NCI-H82 treated with DMSO at 0.1 percent for 48 hours (cell line): ENCODE data around the gene GABBR2.

Experiments
- DNase-seq: peaks from one replicate; lab custom pipeline; 2025; ENCODE audit not compliant: unreplicated experiment; lab: John Stamatoyannopoulos, UW

Gene GABBR2

DNA sequence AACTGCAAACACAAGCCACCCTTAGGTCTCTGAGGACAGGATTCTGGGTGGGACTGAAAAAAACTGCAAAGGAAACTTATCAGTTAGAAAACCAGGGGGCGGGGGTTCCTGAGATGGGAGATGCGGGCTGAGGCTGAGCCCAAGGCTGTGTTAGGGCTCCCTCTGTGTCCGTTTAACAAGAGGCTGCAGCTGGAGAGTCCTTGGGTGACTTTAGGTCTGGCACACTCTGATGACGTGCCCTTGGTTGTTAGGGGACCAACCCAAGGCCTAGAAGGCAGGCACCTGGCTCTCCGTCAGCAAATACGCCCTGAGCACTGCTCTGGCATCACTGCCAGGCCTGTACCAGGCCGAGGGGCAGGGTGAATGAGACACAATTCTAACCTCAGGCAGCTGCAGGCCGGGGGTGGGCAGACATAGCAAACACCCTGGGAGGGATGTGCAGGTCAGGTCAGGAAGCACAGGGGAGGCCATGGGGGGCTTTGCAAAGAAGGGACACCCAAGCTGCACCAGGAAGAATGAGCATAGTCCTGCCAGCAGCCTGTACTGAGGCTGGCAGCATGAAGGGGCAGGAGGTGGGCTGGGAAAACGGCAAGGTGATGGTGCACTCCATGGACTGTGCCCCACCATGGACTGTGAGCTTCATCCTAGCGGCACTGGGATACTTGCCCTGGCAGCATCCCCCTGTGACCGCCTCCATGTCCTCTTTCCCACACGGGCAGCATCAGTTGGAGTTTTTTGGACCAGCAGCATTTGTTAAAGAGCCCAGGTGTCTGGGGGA lies 137.9 kb downstream of the GABBR2 start:
- no peak for DNase-seq

DNA sequence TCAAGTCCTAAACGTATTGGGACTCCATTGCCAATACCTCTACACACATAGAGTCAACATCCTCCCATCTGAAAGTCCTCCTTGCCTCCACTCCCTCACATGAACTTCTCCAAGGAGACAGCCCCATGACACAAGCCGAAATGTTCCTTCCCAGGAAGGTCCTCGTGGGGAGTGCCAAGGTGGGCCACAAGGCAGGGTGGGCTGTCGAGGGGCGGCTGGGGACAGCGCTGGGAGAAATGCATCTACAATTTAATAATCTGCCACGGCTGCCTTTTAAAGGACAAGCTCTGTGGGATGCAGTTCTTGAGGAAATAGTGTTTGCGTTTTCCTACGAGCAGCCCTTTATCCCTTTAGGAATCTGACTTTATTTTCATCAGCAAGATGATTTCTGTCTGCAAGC lies 138.7 kb downstream of the GABBR2 start:
- DNase-seq: no peak

DNA sequence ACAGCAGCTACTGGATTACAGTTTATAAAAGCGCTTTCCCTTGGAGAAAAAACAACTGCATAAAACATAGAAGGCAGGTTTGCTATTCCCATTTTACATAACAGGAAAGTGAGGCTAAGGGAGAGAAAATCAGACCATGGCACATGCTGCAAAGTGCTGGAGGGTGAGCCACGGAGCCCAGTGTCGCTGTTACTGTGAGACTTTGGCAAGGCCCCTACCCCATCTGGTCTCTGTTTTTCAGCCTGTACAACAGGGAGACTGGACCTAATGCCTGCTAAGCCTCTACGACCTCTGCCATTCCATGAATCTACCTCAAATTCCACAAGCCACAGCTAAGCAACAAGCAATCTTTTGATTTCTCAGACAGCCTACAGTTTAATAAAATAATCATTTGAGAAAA lies 139.2 kb downstream of the GABBR2 start:
- no peak for DNase-seq

DNA sequence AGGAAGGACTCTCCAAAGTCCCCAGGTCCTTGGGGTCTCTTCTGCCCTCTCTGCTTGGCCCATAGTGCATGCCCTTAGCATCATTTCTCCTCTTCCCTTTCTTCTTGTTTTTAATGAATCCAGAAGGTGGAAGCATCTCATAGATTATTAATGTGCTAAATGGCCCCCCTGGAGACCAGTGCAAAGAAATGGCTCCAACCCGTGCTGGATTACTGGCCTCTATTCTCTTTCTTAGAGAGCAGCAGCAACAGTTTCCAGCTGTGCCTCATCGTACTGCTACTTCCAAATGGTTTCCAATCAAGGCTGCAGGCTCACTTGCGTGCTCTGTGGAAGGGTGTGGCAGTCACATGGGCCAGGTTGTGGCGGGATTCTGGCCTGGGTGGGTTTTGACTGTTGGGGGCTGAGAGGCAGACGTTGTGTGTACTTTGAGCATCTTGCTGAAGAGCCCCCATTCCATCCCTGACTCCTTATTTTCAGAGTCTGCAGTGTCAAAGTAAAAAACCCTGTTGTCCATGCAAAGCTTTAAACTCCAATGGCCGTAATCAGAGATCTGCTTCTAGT lies 139.7 kb downstream of the GABBR2 start:
- no peak for DNase-seq

DNA sequence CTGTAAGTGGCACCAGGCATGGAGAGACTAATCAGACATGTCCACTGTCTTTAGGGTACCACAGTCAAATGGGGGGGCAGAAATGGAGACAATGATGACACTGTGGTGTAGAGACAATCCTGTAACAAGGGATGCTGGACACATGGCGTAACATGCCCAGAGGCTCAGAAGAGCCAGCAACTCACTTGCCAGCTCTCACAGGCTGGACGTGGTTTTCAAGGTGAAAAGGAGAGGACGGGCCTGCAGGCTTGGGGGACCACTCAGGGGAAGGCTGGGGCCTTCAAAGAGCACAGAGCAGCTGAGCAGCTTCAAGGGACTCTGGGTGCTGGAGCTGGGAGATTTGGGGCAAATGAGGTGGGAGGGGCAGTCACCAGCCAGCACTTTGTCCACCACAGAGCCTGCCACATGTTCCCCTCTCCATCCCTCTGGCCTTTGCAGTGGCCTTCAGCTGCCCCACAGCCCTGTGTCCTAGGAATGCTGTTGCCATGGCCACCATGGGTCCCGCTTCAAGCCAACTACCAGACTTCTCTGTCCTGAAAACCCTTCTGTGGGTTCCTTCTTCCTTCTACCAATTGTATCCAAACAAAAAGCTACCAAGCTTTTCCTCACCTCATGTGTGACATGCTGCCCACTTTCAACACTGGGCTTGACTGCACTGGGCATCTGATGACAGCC lies 140.4 kb downstream of the GABBR2 start:
- no peak for DNase-seq

DNA sequence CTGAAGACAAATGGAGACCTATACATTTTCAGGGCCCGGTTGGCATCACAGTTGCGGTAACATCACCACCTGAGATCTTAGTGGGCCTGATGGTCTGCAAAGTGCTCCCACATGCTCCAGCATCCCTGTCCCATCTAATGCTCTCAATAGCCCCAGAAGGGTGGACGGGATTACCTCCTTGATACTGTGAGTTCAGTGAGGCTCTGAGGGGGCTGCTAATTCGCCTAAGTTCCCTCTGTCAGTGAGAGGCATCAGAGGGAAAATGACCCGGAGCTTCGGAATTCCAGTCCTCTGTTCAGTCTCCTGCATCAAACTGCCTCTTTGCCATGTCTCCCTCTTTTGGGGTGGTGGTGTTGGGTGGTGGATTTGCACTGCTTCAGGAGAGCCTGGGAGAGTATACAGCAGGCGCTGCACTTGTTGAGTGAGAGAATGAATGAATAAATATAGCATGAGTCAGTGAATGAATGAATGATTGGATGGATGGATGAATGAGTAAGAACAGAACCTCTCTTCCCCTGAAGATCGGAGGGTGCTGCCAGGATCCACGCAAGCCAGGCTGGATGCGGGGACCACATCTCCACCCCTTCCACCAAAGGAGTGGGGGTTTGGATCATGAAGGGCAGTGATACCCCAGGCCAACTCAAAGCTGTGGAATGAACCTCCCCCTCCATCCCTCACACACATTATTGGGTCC lies 141.0 kb downstream of the GABBR2 start:
- DNase-seq: no peak

DNA sequence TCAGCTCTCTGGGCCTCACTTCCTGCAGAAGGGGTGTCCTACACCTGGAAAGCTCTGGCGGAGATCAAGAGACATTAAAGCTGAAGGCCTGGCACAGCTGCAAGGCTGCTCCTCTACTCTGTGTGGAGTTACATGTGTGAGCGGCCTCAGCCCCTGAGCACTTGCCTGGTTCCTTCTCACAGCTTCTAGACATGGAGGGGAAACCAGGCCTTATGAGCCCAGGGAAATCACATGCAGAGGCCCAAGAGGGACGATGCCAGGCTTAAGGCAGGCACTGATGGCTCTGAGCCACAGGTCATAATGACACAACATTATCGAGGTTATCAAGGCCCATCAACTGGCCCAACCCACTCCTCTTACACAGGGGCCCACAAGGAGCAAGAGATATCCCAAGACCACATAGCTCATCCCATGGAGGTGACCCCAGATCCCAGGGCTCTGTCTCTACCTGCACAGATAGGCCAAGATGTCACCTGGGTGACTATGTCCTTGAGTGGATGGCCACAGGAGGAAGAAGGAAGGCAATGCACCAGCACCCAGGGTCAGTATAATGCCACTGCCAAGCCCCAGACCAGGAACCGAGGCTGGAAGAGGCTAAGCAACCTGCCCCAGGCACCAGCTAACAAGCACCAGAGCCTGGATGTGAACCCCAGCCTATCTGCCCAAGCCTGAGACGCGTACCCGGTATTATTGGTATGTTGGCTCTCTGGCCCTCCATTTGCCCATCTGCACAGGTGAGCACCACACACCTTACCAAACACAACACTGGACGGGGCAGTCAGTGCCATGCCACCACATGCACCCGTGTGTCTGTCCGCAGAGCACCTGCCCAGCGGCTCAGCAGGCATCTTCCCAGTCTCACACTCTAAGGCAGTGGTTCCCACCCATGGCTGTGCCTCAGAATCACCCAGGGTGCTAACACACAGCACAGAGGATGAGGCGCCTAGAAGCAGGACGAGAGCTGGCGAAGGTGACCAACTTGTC lies 143.3 kb downstream of the GABBR2 start:
- DNase-seq: no peak

DNA sequence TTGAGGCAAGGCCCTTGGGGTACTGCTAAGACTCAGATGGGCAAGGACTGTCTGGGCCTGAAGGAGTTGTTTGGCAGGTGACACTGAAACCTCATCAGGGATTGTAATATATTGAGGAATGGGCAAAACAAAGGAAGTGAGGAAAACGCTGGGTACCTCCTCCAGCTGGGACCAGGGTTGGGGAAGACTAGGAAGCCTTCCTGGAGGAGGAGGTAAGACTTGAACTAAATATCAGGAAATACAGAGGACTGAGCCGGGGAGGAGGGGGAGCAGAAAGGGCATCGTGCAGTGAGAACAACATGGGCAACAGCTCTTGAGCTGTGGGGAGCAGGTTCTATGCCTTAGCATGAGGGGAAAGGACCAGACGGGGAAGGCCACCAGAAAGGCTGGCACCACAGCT lies 144.0 kb downstream of the GABBR2 start:
- no peak for DNase-seq

DNA sequence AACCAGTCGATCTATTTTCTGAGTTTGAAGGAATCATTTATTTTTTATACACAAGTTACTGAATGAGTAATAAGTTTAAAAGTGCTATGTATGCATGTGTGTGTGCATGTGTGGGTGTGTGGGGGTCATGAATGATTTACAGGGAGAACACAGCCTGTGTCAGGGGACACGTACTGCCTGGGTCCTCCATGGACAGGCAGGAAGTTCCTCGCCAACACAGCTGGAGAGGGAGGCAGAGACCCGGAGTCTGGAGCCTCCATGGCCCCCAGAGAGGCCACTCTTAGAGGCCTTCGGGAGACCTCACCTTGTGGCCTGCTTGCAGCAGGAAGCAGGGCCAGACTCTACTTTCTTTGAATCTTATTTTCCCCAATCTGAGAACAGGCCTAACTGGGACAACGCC lies 144.7 kb downstream of the GABBR2 start:
- no peak for DNase-seq

DNA sequence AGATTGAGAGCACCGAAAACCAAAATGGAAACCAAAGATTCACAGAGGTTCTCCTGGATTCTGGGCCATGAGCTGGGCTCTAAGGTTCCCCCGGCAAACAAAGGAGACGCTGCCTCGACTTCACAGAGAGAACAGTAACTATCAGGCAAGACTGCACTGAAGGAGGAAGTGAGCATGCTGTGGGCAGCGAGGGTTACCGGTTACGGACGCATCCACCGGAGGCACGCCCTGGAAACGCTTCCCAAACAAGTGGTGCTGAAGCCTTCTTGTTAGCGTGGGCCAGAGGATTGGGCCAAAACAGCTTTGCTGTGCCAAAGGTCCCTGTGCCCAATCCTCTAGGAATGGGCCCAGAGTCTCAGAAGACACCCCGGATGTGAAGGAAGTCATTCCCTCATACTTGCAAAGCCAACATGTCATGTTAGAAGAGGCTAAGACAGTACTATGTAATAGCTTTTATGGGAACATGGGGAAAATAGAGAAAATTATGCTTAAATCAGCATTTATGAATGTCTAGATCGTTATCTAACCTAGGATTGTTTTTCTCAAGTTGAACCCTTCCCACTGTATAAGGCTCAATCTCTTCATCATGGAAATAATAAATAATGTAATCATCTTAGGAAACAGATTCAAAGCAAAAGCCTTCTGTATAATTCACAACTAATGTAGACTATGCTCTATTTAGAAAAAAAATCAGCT lies 145.4 kb downstream of the GABBR2 start:
- no peak for DNase-seq

DNA sequence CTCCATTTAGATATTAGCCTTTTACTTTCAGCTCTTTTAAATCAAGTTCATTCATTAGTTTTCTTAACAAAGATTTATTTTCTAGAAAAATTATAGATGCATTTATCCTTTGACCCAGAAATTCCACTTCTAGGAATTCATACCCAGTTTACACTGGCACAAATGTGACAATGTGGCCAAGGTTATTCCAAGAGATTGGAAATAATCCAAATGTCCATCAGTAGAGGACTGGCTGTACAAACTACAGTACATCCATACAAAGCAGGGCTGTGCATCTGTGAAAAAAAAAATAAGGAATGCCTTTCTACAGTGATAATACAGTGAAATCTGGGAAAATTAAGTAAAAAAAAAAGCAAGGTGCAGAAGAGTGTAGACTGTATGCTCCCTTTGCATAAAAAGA lies 149.2 kb downstream of the GABBR2 start:
- no peak for DNase-seq

DNA sequence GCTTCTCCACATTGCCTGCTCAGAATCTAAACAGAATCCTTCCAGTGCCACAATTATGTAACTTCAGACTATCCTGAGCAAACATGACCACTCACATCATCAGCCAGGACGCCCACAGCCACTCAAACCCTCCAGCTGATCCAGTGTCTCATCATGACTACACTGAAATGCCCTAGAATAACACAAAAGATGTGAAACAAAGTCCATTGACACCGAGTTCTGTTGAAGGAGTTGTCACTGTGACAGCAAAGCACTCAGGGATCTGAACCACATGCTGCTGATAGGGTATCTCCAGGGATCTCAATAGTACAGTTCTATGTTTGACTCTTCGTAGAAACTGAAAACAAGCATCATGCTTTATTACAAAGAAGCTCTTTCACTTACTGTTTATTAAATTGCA lies 150.2 kb downstream of the GABBR2 start:
- no peak for DNase-seq

DNA sequence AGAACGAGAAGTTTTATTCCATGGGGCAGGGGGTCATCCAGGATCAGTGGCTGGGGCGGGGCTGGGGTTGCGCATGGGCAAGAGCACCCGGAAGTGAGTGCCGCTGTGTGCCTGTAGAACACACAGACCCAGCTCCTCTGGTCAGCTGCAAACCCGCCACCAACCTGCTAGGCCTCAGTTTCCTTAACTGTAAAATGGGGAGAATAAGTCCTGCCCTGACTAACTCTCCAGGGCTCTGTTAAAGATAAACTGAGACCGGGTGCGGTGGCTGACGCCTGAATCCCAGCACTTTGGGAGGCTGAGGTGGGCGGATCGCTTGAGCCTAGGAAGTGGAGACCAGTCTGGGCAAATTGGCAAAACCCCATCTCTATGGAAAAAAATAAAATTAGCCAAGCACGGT lies 152.2 kb downstream of the GABBR2 start:
- no peak for DNase-seq

DNA sequence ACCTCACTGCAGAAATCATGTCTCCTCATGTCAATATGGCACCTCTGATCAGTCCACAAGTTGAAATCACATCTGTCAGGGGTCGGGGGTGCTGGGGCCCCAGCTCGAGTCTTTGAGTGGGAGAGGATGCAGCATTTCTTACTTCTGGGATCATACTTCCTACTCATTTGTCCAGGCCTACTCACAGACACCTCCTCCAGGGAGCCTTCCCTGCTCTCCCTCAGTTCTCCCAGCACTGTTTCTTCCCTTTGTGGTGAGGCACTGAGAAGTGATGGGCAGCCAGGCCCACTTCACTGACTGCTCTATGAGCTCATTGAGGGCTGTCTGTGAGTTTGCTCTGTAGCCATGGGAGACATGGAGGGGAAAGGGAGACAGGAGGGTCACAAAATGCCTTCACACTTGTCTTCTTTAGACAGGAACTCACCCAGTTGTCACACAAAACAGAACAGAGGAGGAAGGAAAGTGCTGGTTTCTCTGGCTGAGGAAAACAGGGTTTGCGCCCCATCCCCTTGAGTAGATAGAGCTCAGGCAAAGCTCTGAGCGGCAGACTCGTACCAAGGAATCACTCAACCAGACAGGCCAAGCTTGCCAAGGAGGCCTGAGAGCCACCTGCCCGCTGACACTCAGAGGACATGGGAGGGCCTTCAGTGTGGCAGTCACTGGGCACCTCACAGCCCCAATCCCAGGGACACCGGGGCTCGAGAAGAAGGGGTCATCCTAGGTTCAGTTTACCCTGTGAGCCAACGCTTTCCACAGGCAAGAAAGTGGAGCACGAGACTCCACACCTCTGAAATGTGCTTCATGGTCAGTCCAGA lies 152.9 kb downstream of the GABBR2 start:
- no peak for DNase-seq

DNA sequence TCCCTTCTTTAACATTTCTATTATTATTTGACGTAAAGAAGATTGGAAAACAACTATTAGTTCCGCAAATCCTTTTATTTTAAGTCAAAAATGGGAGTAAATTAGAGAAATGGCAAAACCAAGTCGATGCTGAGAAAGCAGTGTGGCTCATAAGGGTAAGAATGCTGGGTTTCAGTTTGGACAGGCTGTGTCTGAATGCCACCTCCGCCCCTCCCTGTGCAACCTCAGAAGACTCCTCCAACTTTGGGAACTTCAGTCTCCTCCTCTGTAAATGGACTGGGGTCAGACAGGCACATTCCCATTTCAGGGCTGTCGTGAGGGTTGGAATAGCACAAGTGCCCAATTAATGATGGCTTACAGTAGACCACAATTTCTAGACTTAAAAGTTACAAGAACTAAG lies 154.0 kb downstream of the GABBR2 start:
- DNase-seq: no peak

DNA sequence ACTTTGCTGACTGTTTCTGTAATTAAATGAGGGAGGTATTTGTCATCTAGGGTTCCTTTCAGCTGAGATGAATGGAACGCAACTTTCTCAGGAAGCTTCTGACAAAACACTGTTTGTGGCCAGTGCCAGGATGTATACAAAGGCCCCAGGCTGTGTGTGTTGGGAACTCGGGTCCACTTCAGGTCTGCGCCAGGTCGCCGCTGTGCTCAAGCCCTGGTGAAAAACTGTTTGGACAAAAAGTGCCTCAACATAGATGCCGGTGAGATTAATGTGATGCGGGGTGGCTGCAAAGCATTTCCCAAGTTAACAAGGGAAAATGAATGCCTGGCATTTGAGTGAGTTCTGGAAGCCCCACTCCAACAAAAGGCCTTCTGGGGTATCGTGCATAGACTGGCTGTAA lies 156.4 kb downstream of the GABBR2 start:
- DNase-seq: no peak

DNA sequence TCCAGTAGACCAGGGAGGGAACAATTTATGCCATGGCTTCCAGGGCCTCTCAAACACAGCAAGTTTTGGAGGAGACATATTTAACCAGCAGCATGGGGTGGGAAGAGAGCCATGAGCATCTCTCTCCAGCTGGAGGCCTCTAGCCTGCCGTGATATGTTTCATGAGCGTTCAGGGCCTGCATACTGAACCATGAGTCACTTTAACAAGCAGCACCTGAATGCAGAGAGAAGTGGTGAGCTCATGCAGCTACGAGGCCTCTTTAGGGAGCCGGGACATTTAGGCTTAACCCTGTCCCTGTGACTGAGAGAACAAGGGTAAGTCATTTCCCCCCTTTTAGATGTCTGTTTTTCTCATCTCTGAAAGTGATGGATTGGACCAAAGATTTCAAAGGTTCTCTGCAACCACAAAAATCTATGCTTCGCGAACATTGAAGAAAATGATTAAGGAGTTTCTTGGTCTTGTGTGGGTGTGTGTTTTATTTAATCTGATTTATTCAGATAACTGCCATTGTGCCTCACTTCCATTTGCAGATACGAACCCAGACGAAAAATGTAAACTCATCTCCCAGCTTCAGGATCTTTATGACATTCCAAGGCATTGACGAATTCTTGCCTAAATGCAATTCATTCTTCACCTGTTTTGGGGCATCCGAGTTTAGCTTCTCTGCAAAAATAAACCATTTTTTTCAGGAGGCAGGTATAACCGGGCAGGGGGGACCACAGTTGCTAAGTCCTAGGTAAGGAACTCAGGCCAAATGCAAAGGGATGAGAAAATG lies 157.0 kb downstream of the GABBR2 start:
- no peak for DNase-seq

DNA sequence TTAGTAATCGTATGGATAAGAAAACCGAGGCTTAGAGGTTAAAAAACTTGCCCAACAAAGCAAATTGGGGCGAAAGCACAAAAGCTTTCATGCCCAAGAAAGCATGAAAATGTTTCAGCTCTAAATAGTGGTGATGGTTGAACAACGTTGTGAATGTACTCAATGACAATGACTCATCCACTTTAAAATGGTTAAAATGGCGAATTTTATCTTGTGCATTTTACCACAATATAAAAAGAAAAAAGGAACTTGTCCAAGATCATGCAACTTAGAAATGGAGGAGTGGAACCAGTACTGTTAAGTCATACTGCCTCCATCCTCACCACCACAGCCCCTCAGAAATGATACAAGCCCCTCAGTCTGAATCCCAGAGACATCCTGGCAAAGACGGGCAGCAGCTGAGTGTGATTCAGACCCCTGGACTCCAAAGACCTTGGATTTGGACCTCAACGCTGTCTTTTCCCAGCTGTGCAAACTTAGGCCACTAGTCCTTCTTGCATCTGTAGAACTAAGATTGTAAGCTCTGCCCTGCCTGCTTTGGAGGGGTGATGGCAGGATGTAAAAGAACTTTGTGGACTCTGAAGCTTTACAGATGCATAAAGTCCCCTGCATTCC lies 158.4 kb downstream of the GABBR2 start:
- DNase-seq: no peak
